IMR-90 (cell line): ENCODE results near the gene GADL1. TPM values are rescaled to one million over a fixed set of nuclear protein-coding genes. Genes with fewer than 3 reads are reported as not detected.

ENCODE experiments used
- ATAC-seq: fragments of 200-7000 bp; cut with Tn5 transposase; 2 replicates; pipeline ENCODE4 v1.9.1; 2020; ENCODE audit warnings: low read depth, mild to moderate bottlenecking, moderate library complexity
- BruUV-seq: library from RNA; stranded (reverse); fragments of 400-500 nt; replicated peaks from 2 replicates; lab custom pipeline; 2021; lab: Mats Ljungman, UMichigan
- CTCF ChIA-PET: fragments of 300-600 bp; formaldehyde crosslinking; extraction: SDS; loops from one replicate; lab custom pipeline; 2021; ENCODE audit warnings: antibody characterized with exemption; lab: Yijun Ruan, JAX
- POLR2A ChIA-PET: fragments of 300-600 bp; sonication (Branson Sonifier 250); formaldehyde crosslinking; loops from one replicate; lab custom pipeline; 2022; ENCODE audit warnings: antibody characterized with exemption; ENCODE audit not compliant: unreplicated experiment; lab: Charles Lee
- DNase-seq: peaks from one replicate; pipeline ENCODE4 v3.0.0; 2013
- H2AFZ ChIP-seq: replicated peaks from 2 replicates; pipeline ENCODE3; 2013; ENCODE audit warnings: low read length, mild to moderate bottlenecking; ENCODE audit not compliant: poor library complexity
- H2AK5ac ChIP-seq: 2 replicates; pipeline ENCODE4 v1.6.1; 2013; ENCODE audit warnings: low read depth, low read length, inconsistent platforms
- H2AK9ac ChIP-seq: replicated peaks from 2 replicates; pipeline ENCODE3; 2013; ENCODE audit warnings: mild to moderate bottlenecking, low read depth, low read length, moderate library complexity; ENCODE audit not compliant: poor library complexity
- H2BK120ac ChIP-seq: 2 replicates; pipeline ENCODE4 v1.6.1; 2013; ENCODE audit warnings: low read depth, low read length, inconsistent platforms
- H2BK15ac ChIP-seq: 3 replicates; pipeline ENCODE4 v1.6.1; 2013; ENCODE audit warnings: low read depth, low read length, inconsistent platforms
- H2BK20ac ChIP-seq: 2 replicates; pipeline ENCODE4 v1.6.1; 2013; ENCODE audit warnings: low read depth, mild to moderate bottlenecking, inconsistent platforms, low read length, moderate library complexity
- H2BK5ac ChIP-seq: 2 replicates; pipeline ENCODE4 v1.6.1; 2013; ENCODE audit warnings: mild to moderate bottlenecking, low read depth, low read length, inconsistent platforms; ENCODE audit not compliant: poor library complexity, severe bottlenecking
- H3K14ac ChIP-seq: replicated peaks from 2 replicates; pipeline ENCODE4 v1.6.1; 2013; ENCODE audit warnings: low read depth, low read length, inconsistent platforms
- H3K18ac ChIP-seq: 2 replicates; pipeline ENCODE4 v1.6.1; 2013; ENCODE audit warnings: low read depth, low read length, control low read depth
- H3K23ac ChIP-seq: 2 replicates; pipeline ENCODE4 v1.6.1; 2013; ENCODE audit warnings: low read depth, low read length, inconsistent platforms
- H3K27ac ChIP-seq: 2 replicates; pipeline ENCODE4 v1.5.1; 2013; ENCODE audit warnings: mild to moderate bottlenecking, control low read depth, low read length; ENCODE audit not compliant: insufficient read depth
- H3K27me3 ChIP-seq: 2 replicates; pipeline ENCODE4 v1.6.1; 2013; ENCODE audit warnings: low read length; ENCODE audit not compliant: control insufficient read depth, insufficient read depth
- H3K36me3 ChIP-seq: 2 replicates; pipeline ENCODE4 v1.6.1; 2013; ENCODE audit warnings: low read length, mixed read lengths; ENCODE audit not compliant: control insufficient read depth, insufficient read depth
- H3K4ac ChIP-seq: 2 replicates; pipeline ENCODE4 v1.6.1; 2013; ENCODE audit warnings: low read depth, low read length, inconsistent platforms
- H3K4me1 ChIP-seq: 2 replicates; pipeline ENCODE4 v1.6.1; 2013; ENCODE audit warnings: low read length, mixed read lengths; ENCODE audit not compliant: control insufficient read depth, insufficient read depth
- H3K4me2 ChIP-seq: 2 replicates; pipeline ENCODE4 v1.6.1; 2013; ENCODE audit warnings: low read depth, mild to moderate bottlenecking, control low read depth, low read length, moderate library complexity
- H3K4me3 ChIP-seq: 2 replicates; pipeline ENCODE4 v1.5.1; 2013; ENCODE audit warnings: low read depth, mild to moderate bottlenecking, control low read depth, low read length, moderate library complexity; ENCODE audit not compliant: insufficient read depth
- H3K56ac ChIP-seq: 2 replicates; pipeline ENCODE4 v1.6.1; 2013; ENCODE audit warnings: low read length, inconsistent platforms; ENCODE audit not compliant: insufficient read depth; ENCODE audit errors: extremely low read depth
- H3K79me1 ChIP-seq, 2 experiments: 2 replicates each; pipeline ENCODE4 v1.6.1; 2013; ENCODE audit warnings: low read length in 2 of 2, inconsistent platforms in 1 of 2, low read depth in 1 of 2
- H3K9ac ChIP-seq: 2 replicates; pipeline ENCODE4 v1.6.1; 2013; ENCODE audit warnings: low read depth, low read length, control low read depth
- H3K9me1 ChIP-seq: 2 replicates; pipeline ENCODE4 v1.6.1; 2013; ENCODE audit warnings: low read length, inconsistent platforms; ENCODE audit not compliant: insufficient read depth
- H3K9me3 ChIP-seq: 2 replicates; pipeline ENCODE4 v1.6.1; 2013; ENCODE audit warnings: low read length; ENCODE audit not compliant: control insufficient read depth, insufficient read depth
- H4K20me1 ChIP-seq: 2 replicates; pipeline ENCODE4 v1.6.1; 2013; ENCODE audit warnings: low read length, inconsistent platforms; ENCODE audit not compliant: insufficient read depth
- H4K5ac ChIP-seq: 2 replicates; pipeline ENCODE4 v1.6.1; 2013; ENCODE audit warnings: mild to moderate bottlenecking, low read depth, low read length, control low read depth
- H4K8ac ChIP-seq, 2 experiments: 2 replicates each; pipeline ENCODE4 v1.6.1; 2013; ENCODE audit warnings: low read depth in 2 of 2, low read length in 2 of 2, control low read depth in 1 of 2, inconsistent platforms in 1 of 2
- H4K91ac ChIP-seq: 2 replicates; pipeline ENCODE4 v1.6.1; 2013; ENCODE audit warnings: low read depth, low read length, inconsistent platforms; ENCODE audit not compliant: insufficient read depth
- BHLHE40 ChIP-seq: fragments of 150-350 bp; IDR thresholded peaks from 2 replicates; pipeline ENCODE4 v1.6.1; 2016; ENCODE audit warnings: mild to moderate bottlenecking, low read depth, low read length
- CEBPB ChIP-seq: IDR thresholded peaks from 2 replicates; pipeline ENCODE4 v1.6.1; 2012; ENCODE audit warnings: low read depth, low read length, improper control_type of control experiment
- CHD1 ChIP-seq: IDR thresholded peaks from 2 replicates; pipeline ENCODE4 v1.6.1; 2012; ENCODE audit warnings: low read depth, low read length, improper control_type of control experiment
- MAZ ChIP-seq: IDR thresholded peaks from 2 replicates; pipeline ENCODE4 v1.6.1; 2012; ENCODE audit warnings: low read depth, mild to moderate bottlenecking, low read length, improper control_type of control experiment, moderate library complexity, borderline replicate concordance
- MXI1 ChIP-seq: IDR thresholded peaks from 2 replicates; pipeline ENCODE4 v1.6.1; 2012; ENCODE audit warnings: low read depth, mild to moderate bottlenecking, low read length, moderate library complexity, borderline replicate concordance
- POLR2A ChIP-seq: IDR thresholded peaks from 2 replicates; pipeline ENCODE4 v1.6.1; 2012; ENCODE audit warnings: mild to moderate bottlenecking, low read depth, low read length
- RAD21 ChIP-seq: IDR thresholded peaks from 2 replicates; pipeline ENCODE4 v1.6.1; 2012; ENCODE audit warnings: low read length, improper control_type of control experiment
- RFX5 ChIP-seq: IDR thresholded peaks from 2 replicates; pipeline ENCODE4 v1.8.0; 2012; ENCODE audit warnings: low read depth, mild to moderate bottlenecking, low read length, moderate library complexity
- WGBS, 2 experiments: methylation state at CpG; one replicate each; pipeline versions ENCODE4 v1.1.5 to v1.1.7; 2013; ENCODE audit warnings: missing lambda C conversion rate in 2 of 2; ENCODE audit not compliant: insufficient read length in 1 of 2; ENCODE audit errors: extremely low coverage in 2 of 2; 5-methylcytosine and 5-hydroxymethylcytosine counted together
- dilution Hi-C: fragments of 300-500 bp; cut with HindIII; formaldehyde crosslinking; loops from one replicate; pipeline ENCODE4 v1.14.3; 2018; ENCODE audit warnings: low sequenced_read_pairs; ENCODE audit not compliant: unreplicated experiment
- in situ Hi-C: fragments of 300-500 bp; cut with MboI; formaldehyde crosslinking; loops from 3 replicates; pipeline ENCODE4 v1.14.3; 2019; ENCODE audit warnings: low sequenced_read_pairs, inconsistent platforms, mixed read lengths
- intact Hi-C: fragments of 100-400 bp; cut with micrococcal nuclease; formaldehyde crosslinking; loops from 2 replicates; pipeline ENCODE4 v1.10.0; 2022
- polyA plus RNA-seq, 3 experiments: library from polyadenylated mRNA; depleted of rRNA; stranded (reverse); fragments of >200 nt; gene quantifications; 2 replicates each; pipeline ENCODE4 v1.2.3, GENCODE V29; 2012; ENCODE audit warnings: low replicate concordance in 1 of 3
- total RNA-seq: library from RNA; depleted of rRNA; stranded (reverse); fragments of >200 nt; gene quantifications from 2 replicates; pipeline ENCODE4 v1.2.3, GENCODE V29; 2012
- TF ChIP-seq, protein P1 (sequence below): fragments of 150-350 bp; IDR thresholded peaks from 2 replicates; pipeline ENCODE4 v1.6.1; 2017; ENCODE audit warnings: mild to moderate bottlenecking, antibody characterized with exemption, low read length, low read depth
- TF ChIP-seq, protein P2 (sequence below): fragments of 150-350 bp; IDR thresholded peaks from 2 replicates; pipeline ENCODE4 v1.6.1; 2016; ENCODE audit warnings: low read depth, mild to moderate bottlenecking, low read length, moderate library complexity, borderline replicate concordance

Gene GADL1
- total and polyA plus RNA-seq, 2 of the 4 experiments (the other 2 are of a cell fraction) = not detected

DNA sequence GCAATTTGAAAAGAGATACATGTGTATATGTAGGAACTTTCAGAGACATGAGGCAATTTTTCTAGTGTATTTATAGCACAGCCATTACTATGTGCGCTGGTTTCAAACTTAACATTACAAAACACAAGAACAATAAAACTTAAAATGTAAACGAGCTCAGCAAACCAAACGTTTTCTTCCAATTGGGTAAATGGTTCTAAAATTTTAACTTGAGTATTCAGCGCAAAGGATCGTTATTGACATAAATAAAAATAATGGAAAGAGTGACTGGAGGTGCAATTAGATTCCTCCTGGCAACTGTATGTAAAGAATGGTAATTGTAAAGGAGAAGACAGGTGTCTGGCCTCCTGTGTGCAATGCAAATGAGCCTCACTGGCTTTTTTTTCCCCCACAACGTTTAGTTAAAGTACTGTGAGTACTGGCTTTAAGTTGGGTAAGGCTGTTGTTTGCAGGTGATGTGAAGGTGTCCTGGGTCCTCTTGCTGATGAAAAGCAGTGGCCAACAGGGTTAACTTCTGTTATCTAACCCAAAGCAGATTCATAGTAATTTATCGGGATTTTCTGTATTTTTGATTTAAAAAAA lies 14.1 kb upstream of the GADL1 start:
- ATAC-seq (no peak), DNase-seq (no peak)
- CTCF ChIA-PET = no interaction called here
- in situ Hi-C loops (no loop called here), dilution Hi-C loops (no loop called here), intact Hi-C loops (no loop called here)
- Histone ChIP-seq H3K23ac (no peak overlapping the region), H2AK5ac (no peak overlapping the region), H2BK120ac (no peak overlapping the region), H4K8ac (no peak overlapping the region), H3K56ac (no peak overlapping the region), H3K27ac (no peak overlapping the region), H3K4me1 (no peaks in the 10 kb centered on the region), H2BK20ac (no peak overlapping the region), H2AK9ac (no peak overlapping the region), H3K36me3 (no peaks in the 10 kb centered on the region), H2BK15ac (no peak overlapping the region), H2BK5ac (no peak overlapping the region), H3K27me3 (peaks cover 8% of the 10 kb centered on the region), H3K4me2 (no peak overlapping the region), H4K5ac (no peak overlapping the region), H3K9ac (no peak overlapping the region), H3K9me1 (no peaks in the 10 kb centered on the region), H3K79me1 (no peaks in the 10 kb centered on the region), H3K4me3 (no peak overlapping the region), H4K91ac (no peak overlapping the region), H3K18ac (no peak overlapping the region), H3K4ac (no peak overlapping the region), H4K20me1 (no peaks in the 10 kb centered on the region), H2AFZ (no peak overlapping the region), H3K14ac (no peak overlapping the region), H3K9me3 (no peaks in the 10 kb centered on the region)
- TF ChIP-seq BHLHE40 (no peak), CHD1 (no peak), POLR2A (no peak), RAD21 (no peak), CEBPB (no peak), RFX5 (no peak), MAZ (no peak), MXI1 (no peak)
- TF ChIP-seq, protein P1, sequence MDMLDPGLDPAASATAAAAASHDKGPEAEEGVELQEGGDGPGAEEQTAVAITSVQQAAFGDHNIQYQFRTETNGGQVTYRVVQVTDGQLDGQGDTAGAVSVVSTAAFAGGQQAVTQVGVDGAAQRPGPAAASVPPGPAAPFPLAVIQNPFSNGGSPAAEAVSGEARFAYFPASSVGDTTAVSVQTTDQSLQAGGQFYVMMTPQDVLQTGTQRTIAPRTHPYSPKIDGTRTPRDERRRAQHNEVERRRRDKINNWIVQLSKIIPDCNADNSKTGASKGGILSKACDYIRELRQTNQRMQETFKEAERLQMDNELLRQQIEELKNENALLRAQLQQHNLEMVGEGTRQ = no peak
- TF ChIP-seq, protein P2, sequence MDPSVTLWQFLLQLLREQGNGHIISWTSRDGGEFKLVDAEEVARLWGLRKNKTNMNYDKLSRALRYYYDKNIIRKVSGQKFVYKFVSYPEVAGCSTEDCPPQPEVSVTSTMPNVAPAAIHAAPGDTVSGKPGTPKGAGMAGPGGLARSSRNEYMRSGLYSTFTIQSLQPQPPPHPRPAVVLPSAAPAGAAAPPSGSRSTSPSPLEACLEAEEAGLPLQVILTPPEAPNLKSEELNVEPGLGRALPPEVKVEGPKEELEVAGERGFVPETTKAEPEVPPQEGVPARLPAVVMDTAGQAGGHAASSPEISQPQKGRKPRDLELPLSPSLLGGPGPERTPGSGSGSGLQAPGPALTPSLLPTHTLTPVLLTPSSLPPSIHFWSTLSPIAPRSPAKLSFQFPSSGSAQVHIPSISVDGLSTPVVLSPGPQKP = no peak
- BruUV-seq = no TSS peak
- POLR2A ChIA-PET = no interaction called here
- WGBS, 2 experiments = no CpG with 5 or more reads among the region's 7 CpGs
